ENCODE measurements around the gene PROCR.
"Not testable (repeated sequence)": the region's sequence is repeated elsewhere in the genome, so short reads cannot be mapped to it uniquely, and the experiment has no call there.

DNA sequence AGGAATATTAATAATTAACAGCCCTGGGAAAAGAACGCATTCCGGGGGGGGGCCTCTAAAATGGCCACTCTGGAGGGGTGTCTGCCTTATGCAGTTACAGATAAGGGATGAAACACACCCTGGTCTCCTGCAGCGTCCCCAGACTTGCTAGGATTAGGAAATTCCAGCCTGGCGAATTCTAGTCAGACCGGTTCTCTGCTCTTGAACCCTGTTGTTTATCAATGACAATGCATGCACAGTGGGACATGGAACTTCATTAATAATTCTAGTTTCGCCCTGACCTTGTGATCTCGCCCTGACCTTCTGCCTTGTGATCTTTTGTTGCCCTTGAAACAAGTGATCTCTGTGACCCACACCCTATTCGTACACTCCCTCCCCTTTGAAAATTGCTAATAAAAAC lies 17.4 kb downstream of the PROCR start:
- TF ChIP-seq, protein P1, sequence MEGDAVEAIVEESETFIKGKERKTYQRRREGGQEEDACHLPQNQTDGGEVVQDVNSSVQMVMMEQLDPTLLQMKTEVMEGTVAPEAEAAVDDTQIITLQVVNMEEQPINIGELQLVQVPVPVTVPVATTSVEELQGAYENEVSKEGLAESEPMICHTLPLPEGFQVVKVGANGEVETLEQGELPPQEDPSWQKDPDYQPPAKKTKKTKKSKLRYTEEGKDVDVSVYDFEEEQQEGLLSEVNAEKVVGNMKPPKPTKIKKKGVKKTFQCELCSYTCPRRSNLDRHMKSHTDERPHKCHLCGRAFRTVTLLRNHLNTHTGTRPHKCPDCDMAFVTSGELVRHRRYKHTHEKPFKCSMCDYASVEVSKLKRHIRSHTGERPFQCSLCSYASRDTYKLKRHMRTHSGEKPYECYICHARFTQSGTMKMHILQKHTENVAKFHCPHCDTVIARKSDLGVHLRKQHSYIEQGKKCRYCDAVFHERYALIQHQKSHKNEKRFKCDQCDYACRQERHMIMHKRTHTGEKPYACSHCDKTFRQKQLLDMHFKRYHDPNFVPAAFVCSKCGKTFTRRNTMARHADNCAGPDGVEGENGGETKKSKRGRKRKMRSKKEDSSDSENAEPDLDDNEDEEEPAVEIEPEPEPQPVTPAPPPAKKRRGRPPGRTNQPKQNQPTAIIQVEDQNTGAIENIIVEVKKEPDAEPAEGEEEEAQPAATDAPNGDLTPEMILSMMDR (IDR thresholded peaks at IDR 0.05; ENCODE audit: low read depth, low read length, poor library complexity, severe bottlenecking): not testable (repeated sequence)
- not testable (repeated sequence) for TF ChIP-seq EZH2phosphoT487 (IDR thresholded peaks at IDR 0.05; ENCODE audit: borderline replicate concordance, low read length)
